Kidney (tissue), 14 donors: ENCODE measurements around the gene APELA. TPM values are rescaled to one million over a fixed set of nuclear protein-coding genes. Genes with fewer than 3 reads are reported as not detected.
"Not testable (repeated sequence)": the region's sequence is repeated elsewhere in the genome, so short reads cannot be mapped to it uniquely, and the experiment has no call there.

Source experiments
- DNase-seq, 5 donors: peaks; one replicate each; pipeline ENCODE4 v3.0.0-alpha.2; 2013 to 2020
- FAIRE-seq: peaks from 2 replicates; lab custom pipeline; 2012; peaks lifted over from hg19 to GRCh38; lab: Jason Lieb, UNC
- H3K27ac ChIP-seq, 2 donors: one replicate each; pipeline ENCODE4 v1.7.0; 2013; ENCODE audit warnings: low read depth in 2 of 2, low read length in 2 of 2, inconsistent platforms in 1 of 2
- H3K27me3 ChIP-seq: one replicate; pipeline ENCODE4 v1.7.1; 2013; ENCODE audit warnings: low read length, inconsistent platforms; ENCODE audit not compliant: control insufficient read depth, insufficient read depth
- H3K36me3 ChIP-seq, 3 donors: one replicate each; pipeline versions ENCODE4 v1.7.0 to v1.7.1; 2013; ENCODE audit warnings: low read length in 3 of 3, control low read depth in 1 of 3, inconsistent platforms in 1 of 3; ENCODE audit not compliant: insufficient read depth in 3 of 3, control insufficient read depth in 2 of 3
- H3K4me1 ChIP-seq, 3 donors: one replicate each; pipeline versions ENCODE4 v1.7.0 to v1.7.1; 2013; ENCODE audit warnings: low read length in 3 of 3, inconsistent platforms in 1 of 3, low read depth in 1 of 3; ENCODE audit not compliant: control insufficient read depth in 2 of 3, insufficient read depth in 2 of 3
- H3K4me3 ChIP-seq, 3 donors: one replicate each; pipeline versions ENCODE4 v1.7.0 to v1.8.1; 2013; ENCODE audit warnings: low read length in 3 of 3, control low read depth in 1 of 3, inconsistent platforms in 1 of 3
- H3K9ac ChIP-seq, 3 donors: one replicate each; pipeline versions ENCODE4 v1.7.0 to v1.7.1; 2013; ENCODE audit warnings: low read length in 3 of 3, control low read depth in 1 of 3, inconsistent platforms in 1 of 3
- H3K9me3 ChIP-seq, 3 donors: one replicate each; pipeline versions ENCODE4 v1.7.0 to v1.7.1; 2013; ENCODE audit warnings: low read length in 3 of 3, control low read depth in 1 of 3, inconsistent platforms in 1 of 3; ENCODE audit not compliant: control insufficient read depth in 2 of 3, insufficient read depth in 1 of 3
- CTCF ChIP-seq: IDR thresholded peaks from 3 replicates; pipeline ENCODE4 v1.5.1; 2012; ENCODE audit warnings: mild to moderate bottlenecking, moderate library complexity, borderline replicate concordance; ENCODE audit not compliant: insufficient read depth; ENCODE audit errors: extremely low read depth
- intact Hi-C: fragments of 100-400 bp; cut with DNase I; formaldehyde crosslinking; loops from one replicate; pipeline ENCODE4 v1.11.1; 2022
- polyA plus RNA-seq: library from polyadenylated mRNA; stranded (reverse); fragments of 350-450 nt; fragmentation: Illumina TruSeq; extraction: RNeasy Lipid Tissue Mini Kit (QIAGEN cat#74804); gene quantifications from one replicate; pipeline ENCODE4 v1.2.3, GENCODE V29; 2014; ENCODE audit warnings: low read depth, low replicate concordance; ENCODE audit not compliant: insufficient read depth
- total RNA-seq: library from RNA; stranded (reverse); fragmentation: NEBNext Ultra II Directional; extraction: Animal tissue kit (Norgen Biotek cat#: 25700); gene quantifications from one replicate; pipeline ENCODE4 v1.2.1, GENCODE V29; 2021
- donor health status: control.
- donor health status: control.
- donor health status: control.
- donor health status: control.
- donor health status: control.
- donor health status: DM: yes; HTN: yes; CAD: no.
- donor health status: Normal renal cell carcinoma (clear cell type).

APELA gene
- total and polyA plus RNA-seq, 2 donors from 2014 or later = 0.25 to 1.2 TPM

- Histone ChIP-seq H3K36me3 (no peaks in the 10 kb centered on the region), H3K4me1 (no peaks in the 10 kb centered on the region), H3K9ac (no peak overlapping the region), H3K4me3 (no peak overlapping the region), H3K27me3 (no peaks in the 10 kb centered on the region), H3K9me3 (no peaks in the 10 kb centered on the region), H3K27ac (no peak overlapping the region)
- FAIRE-seq (no peak), DNase-seq (no peak)
- intact Hi-C loops = no loop called here
- TF ChIP-seq CTCF = no peak
Observed at GRCh38 chr4:164904941-164905340, 28.0 kb downstream of the APELA start.

GRCh38 chr4:164906368-164906767, 29.4 kb downstream of the APELA start:
- H3K9me3 ChIP-seq = no peaks in the 10 kb centered on the region
- no peak overlapping the region for H3K27ac ChIP-seq
- H3K27me3 ChIP-seq = no peaks in the 10 kb centered on the region
- no peaks in the 10 kb centered on the region for H3K36me3 ChIP-seq
- no peak for DNase-seq
- intact Hi-C loops = no loop called here
- H3K4me1 ChIP-seq = no peaks in the 10 kb centered on the region
- no peak overlapping the region for H3K9ac ChIP-seq
- no peak for FAIRE-seq
- no peak for TF ChIP-seq CTCF
- no peak overlapping the region for H3K4me3 ChIP-seq

- DNase-seq, H3K36me3 ChIP-seq, H3K4me1 ChIP-seq, H3K27ac ChIP-seq, H3K4me3 ChIP-seq, H3K27me3 ChIP-seq, intact Hi-C loops, H3K9me3 ChIP-seq, FAIRE-seq, H3K9ac ChIP-seq: not testable (repeated sequence)
Observed at GRCh38 chr4:164913506-164913905, 36.5 kb downstream of the APELA start.

GRCh38 chr4:164918956-164919355, 42.0 kb downstream of the APELA start:
- no peaks in the 10 kb centered on the region for H3K9me3 ChIP-seq
- H3K9ac ChIP-seq = no peak overlapping the region
- no peak for TF ChIP-seq CTCF
- no peaks in the 10 kb centered on the region for H3K4me1 ChIP-seq
- H3K36me3 ChIP-seq = no peaks in the 10 kb centered on the region
- DNase-seq = no peak
- no peak overlapping the region for H3K4me3 ChIP-seq
- H3K27me3 ChIP-seq = no peaks in the 10 kb centered on the region
- H3K27ac ChIP-seq = no peak overlapping the region
- FAIRE-seq = no peak
- intact Hi-C loops = no loop called here
